ENCODE data around the gene FANCC. TPM values are rescaled to one million over a fixed set of nuclear protein-coding genes. Genes with fewer than 3 reads are reported as not detected.

The FANCC gene
- total RNA-seq, 1 experiment from 2014 or later: 19.4 TPM

DNA sequence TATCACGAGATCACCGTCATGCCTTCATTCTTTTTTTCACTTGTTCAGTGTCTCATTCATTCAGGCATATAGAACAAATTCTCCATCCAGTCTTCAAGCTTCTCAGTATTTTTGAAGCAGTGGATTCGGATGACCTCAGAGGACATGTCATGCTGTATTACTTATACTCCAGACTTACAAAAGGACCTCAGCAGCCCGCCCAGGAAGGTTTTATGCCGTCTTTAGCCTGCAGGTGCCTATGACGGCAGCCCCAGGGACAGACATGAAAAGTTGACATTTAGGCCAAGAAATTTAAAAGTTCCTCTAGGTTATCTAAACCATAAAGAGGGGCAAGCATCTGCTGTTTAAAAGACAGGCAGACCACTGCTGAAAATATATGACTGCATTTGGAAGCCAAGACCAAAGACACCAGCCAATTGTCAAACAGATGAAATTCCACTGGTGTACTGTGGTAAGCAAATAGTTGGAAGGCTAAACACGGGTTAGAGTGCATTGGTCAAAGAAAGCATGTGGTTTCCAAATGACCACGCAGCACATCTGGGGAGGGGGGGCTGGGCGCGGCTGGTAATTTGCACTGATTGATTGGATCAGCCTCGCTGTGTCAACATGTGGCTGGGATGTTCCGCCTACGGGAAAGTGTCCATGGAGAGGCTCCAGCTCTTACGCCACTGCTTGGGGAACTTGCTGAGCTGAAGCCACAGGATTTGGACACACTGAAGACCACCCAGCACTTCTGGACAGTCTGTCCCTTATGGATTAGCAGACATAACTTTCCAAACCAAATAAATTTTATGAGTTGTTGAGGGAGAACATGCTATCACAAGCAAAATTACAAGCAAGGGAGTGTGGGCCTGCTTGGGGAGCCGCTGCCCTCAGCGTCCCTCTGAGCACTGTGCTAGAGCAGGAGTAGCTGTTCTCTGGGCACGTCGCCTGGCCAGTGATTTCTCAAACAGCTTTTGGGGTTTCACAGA lies 173.6 kb downstream of the FANCC start:
- H3K9me3 ChIP-seq (ENCODE audit: control insufficient read depth in 1 of 2, insufficient read depth in 1 of 2, low read depth in 1 of 2, low read length in 2 of 2): no peaks in the 10 kb centered on the region
- no peak overlapping the region for H3K9ac ChIP-seq (ENCODE audit: low read length)
- ATAC-seq: no peak
- H3K79me2 ChIP-seq (ENCODE audit: insufficient read depth, low read length): no peaks in the 10 kb centered on the region
- ChIA-PET RAD21 (ENCODE audit: low non-redundant PET in 1 of 2, low total read pairs in 2 of 2, uncharacterized antibody in 2 of 2, unreplicated experiment in 2 of 2) (no interaction called here), CTCF (interaction anchor here (1.0 kb wide), 1 partner anchor 16 kb away, joined by 4 read pairs; no protein-coding TSS in a partner anchor), POLR2A (no interaction called here)
- intact Hi-C loops (cut with micrococcal nuclease): no loop called here
- no peaks in the 10 kb centered on the region for H4K20me1 ChIP-seq (ENCODE audit: insufficient read depth)
- no peaks in the 10 kb centered on the region for H3K27me3 ChIP-seq (ENCODE audit: insufficient read depth, low read length)
- no peak overlapping the region for H3K4me3 ChIP-seq (replicated peaks in 1 of 2; ENCODE audit: low read depth in 1 of 2, low read length in 2 of 2)
- DNase-seq (ENCODE audit: low read depth, low spot score): no peak
- no peak overlapping the region for H2AFZ ChIP-seq (ENCODE audit: low read depth, low read length, poor library complexity, severe bottlenecking)
- H3K4me2 ChIP-seq (ENCODE audit: low read length): no peak overlapping the region
- no peaks in the 10 kb centered on the region for H3K4me1 ChIP-seq (ENCODE audit: control insufficient read depth in 1 of 2, insufficient read depth in 2 of 2, low read length in 2 of 2)
- no peaks in the 10 kb centered on the region for H3K36me3 ChIP-seq (ENCODE audit: control insufficient read depth in 1 of 2, insufficient read depth in 2 of 2, low read length in 2 of 2)
- no peak for TF ChIP-seq SIN3A (IDR thresholded peaks at IDR 0.05; ENCODE audit: low read depth)
- TF ChIP-seq ZNF274 (IDR thresholded peaks at IDR 0.05; ENCODE audit: low read depth, low read length): no peak
- TF ChIP-seq, protein P1, sequence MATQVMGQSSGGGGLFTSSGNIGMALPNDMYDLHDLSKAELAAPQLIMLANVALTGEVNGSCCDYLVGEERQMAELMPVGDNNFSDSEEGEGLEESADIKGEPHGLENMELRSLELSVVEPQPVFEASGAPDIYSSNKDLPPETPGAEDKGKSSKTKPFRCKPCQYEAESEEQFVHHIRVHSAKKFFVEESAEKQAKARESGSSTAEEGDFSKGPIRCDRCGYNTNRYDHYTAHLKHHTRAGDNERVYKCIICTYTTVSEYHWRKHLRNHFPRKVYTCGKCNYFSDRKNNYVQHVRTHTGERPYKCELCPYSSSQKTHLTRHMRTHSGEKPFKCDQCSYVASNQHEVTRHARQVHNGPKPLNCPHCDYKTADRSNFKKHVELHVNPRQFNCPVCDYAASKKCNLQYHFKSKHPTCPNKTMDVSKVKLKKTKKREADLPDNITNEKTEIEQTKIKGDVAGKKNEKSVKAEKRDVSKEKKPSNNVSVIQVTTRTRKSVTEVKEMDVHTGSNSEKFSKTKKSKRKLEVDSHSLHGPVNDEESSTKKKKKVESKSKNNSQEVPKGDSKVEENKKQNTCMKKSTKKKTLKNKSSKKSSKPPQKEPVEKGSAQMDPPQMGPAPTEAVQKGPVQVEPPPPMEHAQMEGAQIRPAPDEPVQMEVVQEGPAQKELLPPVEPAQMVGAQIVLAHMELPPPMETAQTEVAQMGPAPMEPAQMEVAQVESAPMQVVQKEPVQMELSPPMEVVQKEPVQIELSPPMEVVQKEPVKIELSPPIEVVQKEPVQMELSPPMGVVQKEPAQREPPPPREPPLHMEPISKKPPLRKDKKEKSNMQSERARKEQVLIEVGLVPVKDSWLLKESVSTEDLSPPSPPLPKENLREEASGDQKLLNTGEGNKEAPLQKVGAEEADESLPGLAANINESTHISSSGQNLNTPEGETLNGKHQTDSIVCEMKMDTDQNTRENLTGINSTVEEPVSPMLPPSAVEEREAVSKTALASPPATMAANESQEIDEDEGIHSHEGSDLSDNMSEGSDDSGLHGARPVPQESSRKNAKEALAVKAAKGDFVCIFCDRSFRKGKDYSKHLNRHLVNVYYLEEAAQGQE (IDR thresholded peaks at IDR 0.05; ENCODE audit: low read depth): no peak
- TF ChIP-seq, protein P2, sequence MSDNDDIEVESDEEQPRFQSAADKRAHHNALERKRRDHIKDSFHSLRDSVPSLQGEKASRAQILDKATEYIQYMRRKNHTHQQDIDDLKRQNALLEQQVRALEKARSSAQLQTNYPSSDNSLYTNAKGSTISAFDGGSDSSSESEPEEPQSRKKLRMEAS (IDR thresholded peaks at IDR 0.05): no peak
- TF ChIP-seq YY1 (IDR thresholded peaks at IDR 0.05; ENCODE audit: extremely low read depth, insufficient replicate concordance, low read depth, low read length): no peak
- no peak for TF ChIP-seq CEBPB (IDR thresholded peaks at IDR 0.05; ENCODE audit: low read depth)
- no peak for TF ChIP-seq EZH2phosphoT487 (IDR thresholded peaks at IDR 0.05; ENCODE audit: borderline replicate concordance)
- TF ChIP-seq EGR1 (IDR thresholded peaks at IDR 0.05; ENCODE audit: low read depth): no peak
- TF ChIP-seq SRF (IDR thresholded peaks at IDR 0.05; ENCODE audit: low read depth): no peak
- TF ChIP-seq, protein P3, sequence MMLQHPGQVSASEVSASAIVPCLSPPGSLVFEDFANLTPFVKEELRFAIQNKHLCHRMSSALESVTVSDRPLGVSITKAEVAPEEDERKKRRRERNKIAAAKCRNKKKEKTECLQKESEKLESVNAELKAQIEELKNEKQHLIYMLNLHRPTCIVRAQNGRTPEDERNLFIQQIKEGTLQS (IDR thresholded peaks at IDR 0.05): no peak
- no peak for TF ChIP-seq TCF7L2 (IDR thresholded peaks at IDR 0.05; ENCODE audit: borderline replicate concordance, extremely low read depth, insufficient read depth, insufficient read length)
- no peak for TF ChIP-seq SP1 (IDR thresholded peaks at IDR 0.05; ENCODE audit: low read depth)
- no peak overlapping the region for H3K27ac ChIP-seq (ENCODE audit: low read depth, low read length)
- BruUV-seq (replicated peaks): no TSS peak
- H3K9me2 ChIP-seq (ENCODE audit: insufficient read depth): no peaks in the 10 kb centered on the region
